Measurements from ENCODE around the gene RBPMS2. TPM values are rescaled to one million over a fixed set of nuclear protein-coding genes. Genes with fewer than 3 reads are reported as not detected.
A peak's percentile ranks its signal among the peaks of the same experiment; 100 is the strongest.
"Not testable (repeated sequence)": the region's sequence is repeated elsewhere in the genome, so short reads cannot be mapped to it uniquely, and the experiment has no call there.

RBPMS2 gene
- total RNA-seq, 2 donors from 2014 or later, result 86.0 to 131 TPM

DNA sequence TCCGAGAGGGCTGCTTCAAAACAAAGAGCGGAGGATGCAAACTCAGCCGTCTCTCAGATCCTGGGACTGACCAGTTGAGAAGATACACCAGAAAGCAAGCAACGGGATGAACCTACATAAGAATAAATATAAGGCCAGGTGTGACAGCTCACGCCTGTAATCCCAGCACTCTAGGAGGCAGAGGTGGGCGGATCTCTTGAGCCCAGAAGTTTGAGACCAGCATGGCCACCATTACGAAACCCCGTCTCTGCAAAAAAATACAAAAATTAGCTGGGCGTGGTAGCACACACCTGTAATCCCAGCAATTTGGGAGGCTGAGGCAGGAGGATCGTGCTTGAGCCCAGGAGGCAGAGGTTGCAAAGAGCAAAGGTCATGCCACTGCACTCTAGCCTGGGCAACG, 31.7 kb downstream of the RBPMS2 start:
- no peaks in the 10 kb centered on the region for H3K27me3 ChIP-seq (ENCODE audit: control insufficient read depth, insufficient read depth, low read length, poor library complexity, severe bottlenecking)
- no peaks in the 10 kb centered on the region for H3K4me1 ChIP-seq (ENCODE audit: control insufficient read depth, insufficient read depth, low read length)
- Mint-ChIP-seq H3K36me3 (ENCODE audit: low read depth) (peaks cover 64% of the 10 kb centered on the region), H3K4me1 (no peaks in the 10 kb centered on the region), H3K27ac (peak overlapping the region; percentile 70), H3K27me3 (ENCODE audit: insufficient read depth) (no peaks in the 10 kb centered on the region), H3K9me3 (no peaks in the 10 kb centered on the region), H3K4me3 (no peak overlapping the region)
- no peaks in the 10 kb centered on the region for H3K9me3 ChIP-seq (ENCODE audit: control insufficient read depth, low read length)
- 94% methylated on average over 10 of the region's 11 CpGs for WGBS, 2 experiments (ENCODE audit: insufficient coverage in 1 of 2, insufficient read length in 1 of 2)
- TF ChIP-seq, protein P1, sequence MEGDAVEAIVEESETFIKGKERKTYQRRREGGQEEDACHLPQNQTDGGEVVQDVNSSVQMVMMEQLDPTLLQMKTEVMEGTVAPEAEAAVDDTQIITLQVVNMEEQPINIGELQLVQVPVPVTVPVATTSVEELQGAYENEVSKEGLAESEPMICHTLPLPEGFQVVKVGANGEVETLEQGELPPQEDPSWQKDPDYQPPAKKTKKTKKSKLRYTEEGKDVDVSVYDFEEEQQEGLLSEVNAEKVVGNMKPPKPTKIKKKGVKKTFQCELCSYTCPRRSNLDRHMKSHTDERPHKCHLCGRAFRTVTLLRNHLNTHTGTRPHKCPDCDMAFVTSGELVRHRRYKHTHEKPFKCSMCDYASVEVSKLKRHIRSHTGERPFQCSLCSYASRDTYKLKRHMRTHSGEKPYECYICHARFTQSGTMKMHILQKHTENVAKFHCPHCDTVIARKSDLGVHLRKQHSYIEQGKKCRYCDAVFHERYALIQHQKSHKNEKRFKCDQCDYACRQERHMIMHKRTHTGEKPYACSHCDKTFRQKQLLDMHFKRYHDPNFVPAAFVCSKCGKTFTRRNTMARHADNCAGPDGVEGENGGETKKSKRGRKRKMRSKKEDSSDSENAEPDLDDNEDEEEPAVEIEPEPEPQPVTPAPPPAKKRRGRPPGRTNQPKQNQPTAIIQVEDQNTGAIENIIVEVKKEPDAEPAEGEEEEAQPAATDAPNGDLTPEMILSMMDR (conservative IDR thresholded peaks at IDR 0.05), result no peak
- H3K4me3 ChIP-seq (ENCODE audit: low read length), result no peak overlapping the region
- H3K9ac ChIP-seq (ENCODE audit: extremely low read depth, low read length, poor library complexity, severe bottlenecking), result no peak overlapping the region
- H3K27ac ChIP-seq (ENCODE audit: low read depth, low read length), result no peak overlapping the region
- no peak for DNase-seq
- peaks cover 84% of the 10 kb centered on the region for H3K36me3 ChIP-seq (ENCODE audit: control insufficient read depth, insufficient read depth, low read length)

GRCh38 chr15:64742921-64743320, 32.5 kb downstream of the RBPMS2 start:
- peaks cover 58% of the 10 kb centered on the region for H3K36me3 Mint-ChIP-seq (ENCODE audit: low read depth)
- TF ChIP-seq, protein P1 (conservative IDR thresholded peaks at IDR 0.05), result no peak
- no peaks in the 10 kb centered on the region for H3K4me1 ChIP-seq (ENCODE audit: control insufficient read depth, insufficient read depth, low read length)
- no peaks in the 10 kb centered on the region for H3K4me1 Mint-ChIP-seq
- H3K27me3 Mint-ChIP-seq (ENCODE audit: insufficient read depth), result no peaks in the 10 kb centered on the region
- no peak overlapping the region for H3K27ac ChIP-seq (ENCODE audit: low read depth, low read length)
- no peaks in the 10 kb centered on the region for H3K9me3 Mint-ChIP-seq
- H3K9ac ChIP-seq (ENCODE audit: extremely low read depth, low read length, poor library complexity, severe bottlenecking), result no peak overlapping the region
- no peaks in the 10 kb centered on the region for H3K27me3 ChIP-seq (ENCODE audit: control insufficient read depth, insufficient read depth, low read length, poor library complexity, severe bottlenecking)
- no peak overlapping the region for H3K27ac Mint-ChIP-seq
- no peak overlapping the region for H3K4me3 ChIP-seq (ENCODE audit: low read length)
- 96 to 99% methylated on average over 12 to 13 of the region's 13 CpGs for WGBS, 2 experiments (ENCODE audit: insufficient coverage in 1 of 2, insufficient read length in 1 of 2)
- no peak overlapping the region for H3K4me3 Mint-ChIP-seq
- DNase-seq, result no peak
- H3K9me3 ChIP-seq (ENCODE audit: control insufficient read depth, low read length), result no peaks in the 10 kb centered on the region
- H3K36me3 ChIP-seq (ENCODE audit: control insufficient read depth, insufficient read depth, low read length), result peaks cover 76% of the 10 kb centered on the region

GRCh38 chr15:64742385-64742784, 33.0 kb downstream of the RBPMS2 start:
- Mint-ChIP-seq H3K36me3 (ENCODE audit: low read depth) (peaks cover 53% of the 10 kb centered on the region), H3K27me3 (ENCODE audit: insufficient read depth) (no peaks in the 10 kb centered on the region), H3K4me3 (no peak overlapping the region), H3K27ac (no peak overlapping the region), H3K4me1 (no peaks in the 10 kb centered on the region), H3K9me3 (no peaks in the 10 kb centered on the region)
- 94 to 100% methylated on average over 3 to 8 of the region's 8 CpGs for WGBS, 2 experiments (ENCODE audit: insufficient coverage in 1 of 2, insufficient read length in 1 of 2)
- Histone ChIP-seq H3K9ac (ENCODE audit: extremely low read depth, low read length, poor library complexity, severe bottlenecking) (no peak overlapping the region), H3K4me3 (ENCODE audit: low read length) (no peak overlapping the region), H3K27me3 (ENCODE audit: control insufficient read depth, insufficient read depth, low read length, poor library complexity, severe bottlenecking) (no peaks in the 10 kb centered on the region), H3K27ac (ENCODE audit: low read depth, low read length) (no peak overlapping the region), H3K9me3 (ENCODE audit: control insufficient read depth, low read length) (no peaks in the 10 kb centered on the region), H3K36me3 (ENCODE audit: control insufficient read depth, insufficient read depth, low read length) (peaks cover 70% of the 10 kb centered on the region), H3K4me1 (ENCODE audit: control insufficient read depth, insufficient read depth, low read length) (no peaks in the 10 kb centered on the region)
- no peak for DNase-seq
- TF ChIP-seq, protein P1 (conservative IDR thresholded peaks at IDR 0.05), result no peak

GRCh38 chr15:64741708-64742107, 33.7 kb downstream of the RBPMS2 start:
- WGBS, 2 experiments (ENCODE audit: insufficient coverage in 1 of 2, insufficient read length in 1 of 2), result 91% methylated on average over 9 to 16 of the region's 16 CpGs
- not testable (repeated sequence) for H3K27ac ChIP-seq (ENCODE audit: low read depth, low read length); H3K4me1 Mint-ChIP-seq; H3K4me3 ChIP-seq (ENCODE audit: low read length); H3K9ac ChIP-seq (ENCODE audit: extremely low read depth, low read length, poor library complexity, severe bottlenecking); H3K27ac Mint-ChIP-seq; H3K9me3 ChIP-seq (ENCODE audit: control insufficient read depth, low read length); DNase-seq; H3K9me3 Mint-ChIP-seq; H3K27me3 ChIP-seq (ENCODE audit: control insufficient read depth, insufficient read depth, low read length, poor library complexity, severe bottlenecking); H3K27me3 Mint-ChIP-seq (ENCODE audit: insufficient read depth); H3K4me1 ChIP-seq (ENCODE audit: control insufficient read depth, insufficient read depth, low read length); H3K4me3 Mint-ChIP-seq
- peaks cover 64% of the 10 kb centered on the region for H3K36me3 ChIP-seq (ENCODE audit: control insufficient read depth, insufficient read depth, low read length)
- peaks cover 47% of the 10 kb centered on the region for H3K36me3 Mint-ChIP-seq (ENCODE audit: low read depth)
